Measurements from ENCODE around the gene MRM1. TPM values are rescaled to one million over a fixed set of nuclear protein-coding genes. Genes with fewer than 3 reads are reported as not detected.

MRM1 gene
- total RNA-seq, 1 donor from 2014 or later: 13.7 TPM

GRCh38 chr17:36629252-36629847 is 28.0 kb downstream of the MRM1 start:
- TF ChIP-seq CTCF (conservative IDR thresholded peaks at IDR 0.05; ENCODE audit: low read depth, low read length): peak; percentile 96
- H3K4me3 ChIP-seq (ENCODE audit: low read depth, low read length): no peak overlapping the region
- no peak for DNase-seq (ENCODE audit: low read depth)

- no peak for TF ChIP-seq CTCF (conservative IDR thresholded peaks at IDR 0.05; ENCODE audit: low read depth, low read length)
- H3K4me3 ChIP-seq (ENCODE audit: low read depth, low read length): no peak overlapping the region
- DNase-seq (ENCODE audit: low read depth): no peak
Measured at GRCh38 chr17:36629970-36630502, 28.7 kb downstream of the MRM1 start.

GRCh38 chr17:36631022-36631421 is 29.6 kb downstream of the MRM1 start:
- no peak for TF ChIP-seq CTCF (conservative IDR thresholded peaks at IDR 0.05; ENCODE audit: low read depth, low read length)
- DNase-seq (ENCODE audit: low read depth): no peak
- no peak overlapping the region for H3K4me3 ChIP-seq (ENCODE audit: low read depth, low read length)

GRCh38 chr17:36632916-36633771 is 31.8 kb downstream of the MRM1 start:
- no peak for TF ChIP-seq CTCF (conservative IDR thresholded peaks at IDR 0.05; ENCODE audit: low read depth, low read length)
- DNase-seq (ENCODE audit: low read depth): no peak
- no peak overlapping the region for H3K4me3 ChIP-seq (ENCODE audit: low read depth, low read length)

GRCh38 chr17:36640346-36640745 is 39.0 kb downstream of the MRM1 start:
- TF ChIP-seq CTCF (conservative IDR thresholded peaks at IDR 0.05; ENCODE audit: low read depth, low read length): no peak
- no peak for DNase-seq (ENCODE audit: low read depth)
- H3K4me3 ChIP-seq (ENCODE audit: low read depth, low read length): no peak overlapping the region

- no peak for DNase-seq (ENCODE audit: low read depth)
- H3K4me3 ChIP-seq (ENCODE audit: low read depth, low read length): no peak overlapping the region
- TF ChIP-seq CTCF (conservative IDR thresholded peaks at IDR 0.05; ENCODE audit: low read depth, low read length): no peak
Measured at GRCh38 chr17:36640836-36641235, 39.5 kb downstream of the MRM1 start.
